Ishikawa (cell line): ENCODE measurements around the gene CDC42EP1.
A peak's percentile ranks its signal among the peaks of the same experiment; 100 is the strongest.

ENCODE experiments used
- CEBPB ChIP-seq: IDR thresholded peaks from 2 replicates; pipeline ENCODE4 v1.6.1; 2012
- CREB1 ChIP-seq: IDR thresholded peaks from 2 replicates; pipeline ENCODE4 v1.6.1; 2012; ENCODE audit warnings: low read depth
- EGR1 ChIP-seq: IDR thresholded peaks from 2 replicates; pipeline ENCODE4 v1.6.1; 2012
- EP300 ChIP-seq: IDR thresholded peaks from 2 replicates; pipeline ENCODE4 v1.6.1; 2012; ENCODE audit warnings: borderline replicate concordance
- FOXM1 ChIP-seq: IDR thresholded peaks from 2 replicates; pipeline ENCODE4 v1.6.1; 2012; ENCODE audit warnings: low read depth, borderline replicate concordance
- NFIC ChIP-seq: IDR thresholded peaks from 2 replicates; pipeline ENCODE4 v1.6.1; 2012
- RAD21 ChIP-seq: IDR thresholded peaks from 2 replicates; pipeline ENCODE4 v1.6.1; 2012; ENCODE audit warnings: low read depth
- TAF1 ChIP-seq: IDR thresholded peaks from 2 replicates; pipeline ENCODE4 v1.6.1; 2012; ENCODE audit warnings: low read depth, mild to moderate bottlenecking
- TCF12 ChIP-seq: IDR thresholded peaks from 2 replicates; pipeline ENCODE4 v1.6.1; 2012; ENCODE audit warnings: low read depth
- TEAD4 ChIP-seq: IDR thresholded peaks from 2 replicates; pipeline ENCODE4 v1.6.1; 2012
- YY1 ChIP-seq: IDR thresholded peaks from 2 replicates; pipeline ENCODE4 v1.6.1; 2012; ENCODE audit warnings: low read depth
- ZBTB7A ChIP-seq: IDR thresholded peaks from 2 replicates; pipeline ENCODE4 v1.6.1; 2012; ENCODE audit warnings: low read depth
- TF ChIP-seq, protein P1 (sequence below): IDR thresholded peaks from 2 replicates; pipeline ENCODE4 v1.6.1; 2012; ENCODE audit warnings: low read depth, mild to moderate bottlenecking
- TF ChIP-seq, protein P2 (sequence below): IDR thresholded peaks from 2 replicates; pipeline ENCODE4 v1.6.1; 2012
- TF ChIP-seq, protein P3 (sequence below): IDR thresholded peaks from 2 replicates; pipeline ENCODE4 v1.6.1; 2012

The CDC42EP1 gene

DNA sequence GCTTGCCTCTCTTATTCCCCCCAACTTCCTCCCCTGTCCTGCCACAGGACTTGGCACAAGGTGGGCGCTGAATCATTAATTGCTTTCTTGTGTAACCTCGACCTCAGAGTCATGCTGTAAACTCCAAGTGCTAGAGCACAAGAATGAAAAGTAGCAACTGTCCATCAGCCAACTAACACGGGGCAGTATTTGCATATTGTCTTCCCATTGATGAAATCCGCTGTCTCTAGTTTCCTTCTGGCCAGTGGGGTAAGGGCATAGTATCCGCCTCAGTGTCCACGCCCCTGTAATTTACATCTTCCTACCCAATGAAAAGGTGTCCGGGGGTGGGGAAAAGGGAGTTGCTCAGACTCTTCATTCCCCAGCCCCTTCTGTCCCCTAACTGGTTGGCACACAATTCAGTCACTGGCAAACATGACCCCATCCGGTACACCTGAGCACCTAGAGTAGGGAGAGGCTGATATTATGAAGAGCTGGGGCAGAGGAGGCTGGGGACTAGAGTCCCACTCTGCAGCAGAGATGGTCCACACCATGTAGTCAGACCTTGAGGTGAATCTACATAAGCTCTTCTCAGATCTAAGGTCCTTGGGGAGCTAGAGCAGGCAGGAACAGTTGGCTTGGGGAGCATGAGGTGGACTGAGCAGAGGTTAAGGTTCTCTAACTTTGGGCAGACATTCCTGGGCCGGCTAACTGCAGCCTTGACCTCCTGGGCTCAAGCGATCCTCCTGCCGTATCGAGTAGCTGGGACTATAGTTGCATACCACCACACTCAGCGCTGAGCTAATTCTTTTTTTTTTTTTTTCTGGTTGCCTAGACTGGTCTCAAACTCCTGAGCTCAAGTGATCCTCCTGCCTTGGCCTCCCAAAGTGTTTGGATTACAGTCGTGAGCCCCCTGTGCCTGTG is 41.5 kb downstream of the CDC42EP1 start:
- TF ChIP-seq ZBTB7A (0 out of 2 replicates have a peak, but pooled peaks have one; percentile 16), EGR1 (no peak), TCF12 (no peak), TEAD4 (no peak; the same call in 1 of the 2 replicates), CREB1 (no peak), FOXM1 (no peak), CEBPB (peak; percentile 63; the same call in 1 of the 2 replicates), EP300 (no peak), NFIC (peak; percentile 45; the same call in 1 of the 2 replicates), YY1 (peak; percentile 35; the same call in 1 of the 2 replicates), TAF1 (peak; percentile 55; the same call in 1 of the 2 replicates), RAD21 (no peak)
- TF ChIP-seq, protein P1, sequence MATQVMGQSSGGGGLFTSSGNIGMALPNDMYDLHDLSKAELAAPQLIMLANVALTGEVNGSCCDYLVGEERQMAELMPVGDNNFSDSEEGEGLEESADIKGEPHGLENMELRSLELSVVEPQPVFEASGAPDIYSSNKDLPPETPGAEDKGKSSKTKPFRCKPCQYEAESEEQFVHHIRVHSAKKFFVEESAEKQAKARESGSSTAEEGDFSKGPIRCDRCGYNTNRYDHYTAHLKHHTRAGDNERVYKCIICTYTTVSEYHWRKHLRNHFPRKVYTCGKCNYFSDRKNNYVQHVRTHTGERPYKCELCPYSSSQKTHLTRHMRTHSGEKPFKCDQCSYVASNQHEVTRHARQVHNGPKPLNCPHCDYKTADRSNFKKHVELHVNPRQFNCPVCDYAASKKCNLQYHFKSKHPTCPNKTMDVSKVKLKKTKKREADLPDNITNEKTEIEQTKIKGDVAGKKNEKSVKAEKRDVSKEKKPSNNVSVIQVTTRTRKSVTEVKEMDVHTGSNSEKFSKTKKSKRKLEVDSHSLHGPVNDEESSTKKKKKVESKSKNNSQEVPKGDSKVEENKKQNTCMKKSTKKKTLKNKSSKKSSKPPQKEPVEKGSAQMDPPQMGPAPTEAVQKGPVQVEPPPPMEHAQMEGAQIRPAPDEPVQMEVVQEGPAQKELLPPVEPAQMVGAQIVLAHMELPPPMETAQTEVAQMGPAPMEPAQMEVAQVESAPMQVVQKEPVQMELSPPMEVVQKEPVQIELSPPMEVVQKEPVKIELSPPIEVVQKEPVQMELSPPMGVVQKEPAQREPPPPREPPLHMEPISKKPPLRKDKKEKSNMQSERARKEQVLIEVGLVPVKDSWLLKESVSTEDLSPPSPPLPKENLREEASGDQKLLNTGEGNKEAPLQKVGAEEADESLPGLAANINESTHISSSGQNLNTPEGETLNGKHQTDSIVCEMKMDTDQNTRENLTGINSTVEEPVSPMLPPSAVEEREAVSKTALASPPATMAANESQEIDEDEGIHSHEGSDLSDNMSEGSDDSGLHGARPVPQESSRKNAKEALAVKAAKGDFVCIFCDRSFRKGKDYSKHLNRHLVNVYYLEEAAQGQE: no peak
- TF ChIP-seq, protein P2, sequence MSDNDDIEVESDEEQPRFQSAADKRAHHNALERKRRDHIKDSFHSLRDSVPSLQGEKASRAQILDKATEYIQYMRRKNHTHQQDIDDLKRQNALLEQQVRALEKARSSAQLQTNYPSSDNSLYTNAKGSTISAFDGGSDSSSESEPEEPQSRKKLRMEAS: no peak; the same call in 1 of the 2 replicates
- TF ChIP-seq, protein P3, sequence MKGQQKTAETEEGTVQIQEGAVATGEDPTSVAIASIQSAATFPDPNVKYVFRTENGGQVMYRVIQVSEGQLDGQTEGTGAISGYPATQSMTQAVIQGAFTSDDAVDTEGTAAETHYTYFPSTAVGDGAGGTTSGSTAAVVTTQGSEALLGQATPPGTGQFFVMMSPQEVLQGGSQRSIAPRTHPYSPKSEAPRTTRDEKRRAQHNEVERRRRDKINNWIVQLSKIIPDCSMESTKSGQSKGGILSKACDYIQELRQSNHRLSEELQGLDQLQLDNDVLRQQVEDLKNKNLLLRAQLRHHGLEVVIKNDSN: no peak

DNA sequence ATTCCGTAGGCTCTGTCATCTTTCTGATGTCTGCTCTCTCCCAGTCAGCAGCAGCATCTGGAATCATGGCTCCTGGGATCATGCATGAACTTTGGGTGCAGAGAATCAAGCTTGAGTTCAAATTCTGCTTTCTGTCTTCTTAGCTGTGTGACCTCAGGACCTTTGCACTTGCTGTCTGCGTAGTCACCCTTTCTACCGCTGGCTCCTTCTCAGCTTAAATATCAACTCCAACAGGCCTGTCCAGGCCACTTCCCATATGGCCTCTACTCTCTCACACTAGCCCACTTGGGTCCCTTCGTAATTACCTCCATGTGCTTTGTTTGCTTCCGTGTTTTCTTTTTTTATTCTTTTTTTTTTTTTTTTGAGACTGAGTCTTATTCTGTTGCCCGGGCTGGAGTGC is 43.8 kb downstream of the CDC42EP1 start:
- TF ChIP-seq, protein P2: no peak
- no peak for TF ChIP-seq TCF12
- TF ChIP-seq TEAD4: no peak
- TF ChIP-seq CREB1: no peak
- TF ChIP-seq, protein P3: no peak
- no peak for TF ChIP-seq RAD21
- no peak for TF ChIP-seq NFIC
- TF ChIP-seq FOXM1: no peak

DNA sequence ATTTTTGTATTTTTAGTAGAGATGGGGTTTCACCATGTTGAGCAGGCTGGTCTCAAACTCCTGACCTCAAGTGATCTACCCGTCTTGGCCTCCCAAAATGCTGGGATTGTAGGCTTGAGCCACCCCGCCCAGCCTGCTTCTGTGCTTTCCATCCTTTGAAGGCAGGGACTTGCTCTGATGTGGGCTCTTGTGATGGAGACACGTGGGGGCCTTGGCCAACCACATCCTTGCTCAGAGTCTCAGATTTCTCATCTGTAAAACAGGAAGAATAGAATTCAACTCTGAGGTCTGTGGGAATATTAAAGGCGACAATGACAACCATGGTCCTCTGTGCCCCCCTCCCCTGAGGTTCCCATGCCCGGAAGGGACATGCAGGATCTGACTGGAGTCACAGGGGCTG is 44.6 kb downstream of the CDC42EP1 start:
- no peak for TF ChIP-seq TAF1
- TF ChIP-seq ZBTB7A: no peak
- no peak for TF ChIP-seq CREB1
- TF ChIP-seq EP300: no peak
- no peak for TF ChIP-seq NFIC
- no peak for TF ChIP-seq TCF12
- TF ChIP-seq, protein P2: no peak
- no peak for TF ChIP-seq EGR1
- TF ChIP-seq CEBPB: no peak
- TF ChIP-seq, protein P3: no peak
- no peak for TF ChIP-seq FOXM1
- TF ChIP-seq, protein P1: no peak

DNA sequence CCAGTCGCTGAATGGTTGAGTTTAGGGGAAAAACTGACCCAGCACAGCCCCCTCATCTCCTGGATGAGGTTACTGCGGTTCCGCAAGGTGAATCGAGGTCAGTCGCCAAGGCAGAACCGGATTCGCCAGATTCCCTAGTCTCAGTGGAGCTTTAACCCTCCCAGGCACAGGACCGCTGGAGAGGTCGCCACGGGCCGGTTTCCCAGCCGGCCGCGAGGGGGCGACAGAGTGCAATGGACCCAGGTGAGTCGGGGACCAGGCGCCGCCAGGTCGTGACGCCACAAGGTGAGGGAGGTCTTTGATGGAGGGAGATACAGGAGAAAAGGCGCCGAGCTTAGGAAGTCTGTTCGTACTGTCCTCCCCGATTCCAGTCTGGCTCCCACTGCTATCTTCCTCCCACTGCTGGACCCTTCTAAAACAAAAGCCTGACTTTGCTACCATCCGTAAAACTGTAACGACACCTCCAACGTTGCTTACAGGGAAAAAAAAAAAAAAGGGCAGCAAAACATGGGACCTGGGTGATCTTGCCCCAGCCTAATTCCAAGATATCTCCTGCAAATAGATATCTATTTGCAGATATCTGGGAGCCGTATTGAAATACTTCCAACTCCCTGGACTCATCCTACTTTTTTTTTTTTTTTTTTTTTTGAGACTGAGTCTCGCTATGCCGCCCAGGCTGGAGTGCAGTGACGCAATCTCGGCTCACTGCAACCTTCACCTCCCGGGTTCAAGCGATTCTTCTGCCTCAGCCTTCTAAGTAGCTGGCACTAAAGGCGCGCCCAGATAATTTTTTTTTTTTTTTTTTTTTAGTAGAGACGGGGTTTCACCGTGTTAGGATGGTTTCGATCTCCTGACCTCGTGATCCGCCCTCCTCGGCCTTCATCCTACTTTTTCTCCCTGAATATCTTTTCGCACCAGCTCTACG is 47.0 kb downstream of the CDC42EP1 start:
- peak; percentile 89 for TF ChIP-seq TEAD4
- TF ChIP-seq CREB1: peak; percentile 63; the same call in 1 of the 2 replicates
- TF ChIP-seq, protein P2: no peak; the same call in 1 of the 2 replicates
- TF ChIP-seq, protein P3: 0 out of 2 replicates have a peak, but pooled peaks have one; percentile 5
- TF ChIP-seq FOXM1: peak; percentile 43; the same call in 1 of the 2 replicates
- TF ChIP-seq, protein P1: no peak
- TF ChIP-seq ZBTB7A: no peak
- peak; percentile 78 for TF ChIP-seq YY1
- peak; percentile 71 for TF ChIP-seq RAD21
- TF ChIP-seq EGR1: no peak
- TF ChIP-seq TAF1: peak; percentile 24; the same call in 1 of the 2 replicates
- peak; percentile 43 for TF ChIP-seq NFIC
- peak; percentile 85 for TF ChIP-seq TCF12
- TF ChIP-seq CEBPB: peak; percentile 71
- peak; percentile 75; the same call in 1 of the 2 replicates for TF ChIP-seq EP300
